NCI-H526 (cell line): Measurements from ENCODE around the gene RNASEH2A.

Source experiments
- DNase-seq, 2 experiments: peaks; one replicate each; lab custom pipeline; 2025; lab: John Stamatoyannopoulos, UW

RNASEH2A gene

GRCh38 chr19:12782424-12783290, 23.7 kb upstream of the RNASEH2A start:
- DNase-seq: peak; percentile 29 to 86

GRCh38 chr19:12783291-12783848, 23.0 kb upstream of the RNASEH2A start:
- no peak for DNase-seq

- no peak for DNase-seq
Measured at GRCh38 chr19:12783849-12784393, 22.5 kb upstream of the RNASEH2A start.

GRCh38 chr19:12784394-12784870, 22.0 kb upstream of the RNASEH2A start:
- DNase-seq: no peak

GRCh38 chr19:12784871-12785430, 21.4 kb upstream of the RNASEH2A start:
- no peak for DNase-seq

GRCh38 chr19:12785431-12786031, 20.9 kb upstream of the RNASEH2A start:
- DNase-seq: no peak

GRCh38 chr19:12786141-12786870, 20.1 kb upstream of the RNASEH2A start:
- no peak for DNase-seq

GRCh38 chr19:12786952-12787351, 19.4 kb upstream of the RNASEH2A start:
- no peak for DNase-seq

GRCh38 chr19:12787458-12787857, 18.9 kb upstream of the RNASEH2A start:
- DNase-seq: no peak

GRCh38 chr19:12788042-12788681, 18.2 kb upstream of the RNASEH2A start:
- no peak for DNase-seq

GRCh38 chr19:12788682-12789097, 17.7 kb upstream of the RNASEH2A start:
- DNase-seq: peak in 1 of 2 experiments; percentile 23

- peak in 1 of 2 experiments; percentile 78 for DNase-seq
Measured at GRCh38 chr19:12789098-12789903, 17.1 kb upstream of the RNASEH2A start.

- peak; percentile 76 to 94 for DNase-seq
Measured at GRCh38 chr19:12789904-12790619, 16.3 kb upstream of the RNASEH2A start.

GRCh38 chr19:12790628-12791344, 15.6 kb upstream of the RNASEH2A start:
- DNase-seq: no peak

GRCh38 chr19:12791345-12792050, 14.9 kb upstream of the RNASEH2A start, which contains the start of gene JUNB:
Gene JUNB, plus strand, starts transcription at chr19:12791486. Its CDS starts 286 bp downstream, at chr19:12791772.
- peak; percentile 73 to 93 for DNase-seq

GRCh38 chr19:12792051-12792852, 14.1 kb upstream of the RNASEH2A start:
- DNase-seq: peak; percentile 30 to 69

- no peak for DNase-seq
Measured at GRCh38 chr19:12792853-12793289, 13.5 kb upstream of the RNASEH2A start.
